Epithelial cell of proximal tubule (primary cell): Measurements from ENCODE around the gene PDE4D. TPM values are rescaled to one million over a fixed set of nuclear protein-coding genes. Genes with fewer than 3 reads are reported as not detected.
A peak's percentile ranks its signal among the peaks of the same experiment; 100 is the strongest.
"Not testable (repeated sequence)": the region's sequence is repeated elsewhere in the genome, so short reads cannot be mapped to it uniquely, and the experiment has no call there.

Experiments
- DNase-seq: peaks from one replicate; pipeline ENCODE4 v3.0.0-alpha.2; 2011; ENCODE audit warnings: low read depth
- H3K4me3 ChIP-seq: 2 replicates; pipeline ENCODE4 v1.5.1; 2011; ENCODE audit warnings: low read depth, mild to moderate bottlenecking, low read length
- total RNA-seq: library from RNA; depleted of rRNA; stranded (reverse); fragments of >200 nt; gene quantifications from 2 replicates; pipeline ENCODE4 v1.2.3, GENCODE V29; 2015
- TF ChIP-seq, protein P1 (sequence below): conservative IDR thresholded peaks from 2 replicates; pipeline ENCODE4 v1.5.1; 2012; ENCODE audit warnings: low read depth, mild to moderate bottlenecking, low read length

Gene PDE4D
- total RNA-seq, 1 donor from 2014 or later: 18.4 TPM

- no peak overlapping the region for H3K4me3 ChIP-seq
- TF ChIP-seq, protein P1, sequence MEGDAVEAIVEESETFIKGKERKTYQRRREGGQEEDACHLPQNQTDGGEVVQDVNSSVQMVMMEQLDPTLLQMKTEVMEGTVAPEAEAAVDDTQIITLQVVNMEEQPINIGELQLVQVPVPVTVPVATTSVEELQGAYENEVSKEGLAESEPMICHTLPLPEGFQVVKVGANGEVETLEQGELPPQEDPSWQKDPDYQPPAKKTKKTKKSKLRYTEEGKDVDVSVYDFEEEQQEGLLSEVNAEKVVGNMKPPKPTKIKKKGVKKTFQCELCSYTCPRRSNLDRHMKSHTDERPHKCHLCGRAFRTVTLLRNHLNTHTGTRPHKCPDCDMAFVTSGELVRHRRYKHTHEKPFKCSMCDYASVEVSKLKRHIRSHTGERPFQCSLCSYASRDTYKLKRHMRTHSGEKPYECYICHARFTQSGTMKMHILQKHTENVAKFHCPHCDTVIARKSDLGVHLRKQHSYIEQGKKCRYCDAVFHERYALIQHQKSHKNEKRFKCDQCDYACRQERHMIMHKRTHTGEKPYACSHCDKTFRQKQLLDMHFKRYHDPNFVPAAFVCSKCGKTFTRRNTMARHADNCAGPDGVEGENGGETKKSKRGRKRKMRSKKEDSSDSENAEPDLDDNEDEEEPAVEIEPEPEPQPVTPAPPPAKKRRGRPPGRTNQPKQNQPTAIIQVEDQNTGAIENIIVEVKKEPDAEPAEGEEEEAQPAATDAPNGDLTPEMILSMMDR: no peak
- DNase-seq: no peak
These were observed 485.6 kb downstream of the PDE4D start for GRCh38 chr5:59407967-59408366.

GRCh38 chr5:59401637-59402036, 491.9 kb downstream of the PDE4D start:
- no peak for DNase-seq
- no peak overlapping the region for H3K4me3 ChIP-seq
- TF ChIP-seq, protein P1: no peak

- DNase-seq, H3K4me3 ChIP-seq: not testable (repeated sequence)
These were observed 498.6 kb downstream of the PDE4D start for GRCh38 chr5:59394956-59395355.

DNA sequence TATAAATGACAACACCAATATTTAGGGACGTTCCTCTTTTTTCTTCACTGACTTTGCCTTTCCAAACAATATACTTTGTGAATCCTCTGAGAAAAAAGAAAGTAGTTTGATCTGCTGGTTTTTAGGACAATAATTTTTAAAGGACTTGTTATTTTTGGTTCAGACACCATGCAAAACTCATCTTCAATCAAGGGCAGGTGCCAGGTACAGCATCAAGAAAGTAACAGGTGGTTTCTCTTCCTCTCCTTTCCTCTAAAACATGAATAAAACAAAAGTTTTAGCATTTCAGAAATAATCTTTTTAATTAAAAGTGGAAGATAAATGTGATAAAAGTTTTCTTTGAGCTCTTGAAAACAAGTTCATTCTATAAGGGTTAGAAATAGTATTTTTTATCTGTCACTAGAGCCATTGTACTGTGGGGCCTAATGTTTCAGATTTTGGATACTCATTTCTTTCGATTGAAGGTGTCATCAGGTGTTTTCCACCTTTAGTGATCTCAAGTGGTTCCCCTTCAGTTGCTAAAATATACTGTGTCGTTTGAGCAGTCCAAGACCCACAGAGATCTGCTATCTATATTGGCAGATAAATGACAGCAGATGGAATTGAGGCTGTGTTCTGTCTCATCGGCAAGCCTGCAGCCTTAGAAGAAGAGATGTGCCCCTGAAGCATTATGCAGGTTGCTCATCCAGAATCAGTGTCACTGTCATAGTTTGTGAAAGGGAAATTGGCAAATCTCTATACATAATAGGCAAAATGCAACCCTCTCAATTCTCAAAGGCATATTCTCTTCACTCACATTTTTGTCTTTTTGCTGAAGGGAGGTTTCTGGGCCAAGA, 499.7 kb downstream of the PDE4D start:
- TF ChIP-seq, protein P1: no peak
- no peak for DNase-seq
- H3K4me3 ChIP-seq: no peak overlapping the region

DNA sequence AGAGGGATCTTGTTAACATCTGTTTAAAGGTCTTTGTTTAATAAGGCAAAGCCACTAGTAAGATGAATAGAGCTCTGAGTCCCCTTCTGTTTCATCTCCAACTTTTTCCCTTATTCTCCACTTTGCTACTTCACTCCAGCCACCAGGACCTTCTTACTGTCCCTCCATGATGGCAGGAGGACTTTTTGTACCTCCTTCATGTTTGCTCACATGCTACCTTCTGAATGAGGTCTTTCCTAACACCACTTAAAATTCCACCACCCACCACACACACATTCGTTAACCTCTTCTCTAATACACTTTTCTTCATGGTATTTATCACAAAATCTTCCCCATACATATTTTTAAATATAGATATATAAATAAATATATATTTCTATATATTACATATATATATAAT, 501.9 kb downstream of the PDE4D start:
- TF ChIP-seq, protein P1: no peak
- DNase-seq: no peak
- H3K4me3 ChIP-seq: no peak overlapping the region

GRCh38 chr5:59390989-59391388, 502.5 kb downstream of the PDE4D start:
- DNase-seq: no peak
- TF ChIP-seq, protein P1: no peak
- no peak overlapping the region for H3K4me3 ChIP-seq

- TF ChIP-seq, protein P1: peak; percentile 63
- no peak overlapping the region for H3K4me3 ChIP-seq
- no peak for DNase-seq
These were observed 503.4 kb downstream of the PDE4D start for GRCh38 chr5:59390074-59390659.
